Measurements from ENCODE around the gene GALNT18. TPM values are rescaled to one million over a fixed set of nuclear protein-coding genes. Genes with fewer than 3 reads are reported as not detected.

The GALNT18 gene
- total and polyA plus RNA-seq, 8 donors, result 2.0 to 8.9 (median 4.7) TPM

GRCh38 chr11:11640152-11640551, 18.3 kb upstream of the GALNT18 start:
- FAIRE-seq (no peak), DNase-seq (no peak), ATAC-seq (no peak)
- Histone ChIP-seq H3K9me3 (no peaks in the 10 kb centered on the region), H3K4me3 (no peak overlapping the region), H3K27ac (no peak overlapping the region), H3K27me3 (no peaks in the 10 kb centered on the region), H3K36me3 (no peaks in the 10 kb centered on the region), H3K4me1 (no peaks in the 10 kb centered on the region)
- WGBS, 2 donors, result 82 to 93% methylated on average over 1 of the region's 1 CpG
- intact Hi-C loops (cut with DNase I), result no loop called here
- TF ChIP-seq CTCF (IDR thresholded peaks at IDR 0.05), result no peak

GRCh38 chr11:11636671-11637070, 14.9 kb upstream of the GALNT18 start:
- no peaks in the 10 kb centered on the region for H3K4me1 ChIP-seq
- ATAC-seq, result no peak
- no peak for TF ChIP-seq CTCF (IDR thresholded peaks at IDR 0.05)
- DNase-seq, result no peak
- H3K36me3 ChIP-seq, result no peaks in the 10 kb centered on the region
- intact Hi-C loops (cut with DNase I), result no loop called here
- H3K4me3 ChIP-seq, result no peak overlapping the region
- no peak for FAIRE-seq
- 59 to 64% methylated on average over 3 of the region's 3 CpGs for WGBS, 2 donors
- H3K9me3 ChIP-seq, result no peaks in the 10 kb centered on the region
- no peaks in the 10 kb centered on the region for H3K27me3 ChIP-seq
- no peak overlapping the region for H3K27ac ChIP-seq

- no peak for FAIRE-seq
- DNase-seq, result no peak
- no peak for TF ChIP-seq CTCF (IDR thresholded peaks at IDR 0.05)
- no peak overlapping the region for H3K4me3 ChIP-seq
- no peaks in the 10 kb centered on the region for H3K4me1 ChIP-seq
- no peak overlapping the region for H3K27ac ChIP-seq
- H3K36me3 ChIP-seq, result no peaks in the 10 kb centered on the region
- no peaks in the 10 kb centered on the region for H3K9me3 ChIP-seq
- ATAC-seq, result no peak
- no peaks in the 10 kb centered on the region for H3K27me3 ChIP-seq
- intact Hi-C loops (cut with DNase I), result no loop called here
- WGBS, 2 donors, result 68 to 71% methylated on average over 5 of the region's 5 CpGs
Measured at GRCh38 chr11:11635443-11635842, 13.6 kb upstream of the GALNT18 start.

GRCh38 chr11:11629368-11629767, 7.6 kb upstream of the GALNT18 start:
- Histone ChIP-seq H3K36me3 (no peaks in the 10 kb centered on the region), H3K9me3 (no peaks in the 10 kb centered on the region), H3K4me1 (no peaks in the 10 kb centered on the region), H3K27ac (no peak overlapping the region), H3K4me3 (no peak overlapping the region), H3K27me3 (no peaks in the 10 kb centered on the region)
- ATAC-seq (no peak), DNase-seq (no peak), FAIRE-seq (no peak)
- 72 to 74% methylated on average over 8 of the region's 8 CpGs for WGBS, 2 donors
- intact Hi-C loops (cut with DNase I), result no loop called here
- no peak for TF ChIP-seq CTCF (IDR thresholded peaks at IDR 0.05)

GRCh38 chr11:11628651-11629050, 6.8 kb upstream of the GALNT18 start:
- no peak for TF ChIP-seq CTCF (IDR thresholded peaks at IDR 0.05)
- H3K27ac ChIP-seq, result no peak overlapping the region
- H3K4me1 ChIP-seq, result no peaks in the 10 kb centered on the region
- intact Hi-C loops (cut with DNase I), result no loop called here
- H3K36me3 ChIP-seq, result no peaks in the 10 kb centered on the region
- H3K27me3 ChIP-seq, result no peaks in the 10 kb centered on the region
- no peak overlapping the region for H3K4me3 ChIP-seq
- FAIRE-seq, result no peak
- 72 to 85% methylated on average over 4 of the region's 4 CpGs for WGBS, 2 donors
- H3K9me3 ChIP-seq, result no peaks in the 10 kb centered on the region
- ATAC-seq, result no peak
- DNase-seq, result no peak

All from pancreas (tissue), 10 donors.